ENCODE data around the gene ABCD4. TPM values are rescaled to one million over a fixed set of nuclear protein-coding genes. Genes with fewer than 3 reads are reported as not detected.

ABCD4 gene
- total and polyA plus RNA-seq, 4 donors = 20.4 to 34.4 (median 29.1) TPM

- H3K27me3 ChIP-seq (ENCODE audit: control insufficient read depth in 4 of 4, insufficient read depth in 4 of 4, low read length in 3 of 4) = peaks cover 6 to 27% (median 17%) of the 10 kb centered on the region in 4 donors
- H3K9me3 ChIP-seq (ENCODE audit: control insufficient read depth in 4 of 4, low read length in 3 of 4) = no peaks in the 10 kb centered on the region
- H3K36me3 ChIP-seq (ENCODE audit: control insufficient read depth in 4 of 4, insufficient read depth in 3 of 4, low read depth in 1 of 4, low read length in 3 of 4) = no peaks in the 10 kb centered on the region
- H3K27ac ChIP-seq (ENCODE audit: low read depth in 1 of 2, low read length in 2 of 2) = no peak within 1 kb of the TSS
- H3K4me1 ChIP-seq (ENCODE audit: control insufficient read depth in 4 of 4, insufficient read depth in 4 of 4, low read length in 3 of 4) = peaks cover 11 to 20% (median 14%) of the 10 kb centered on the region in 4 donors
- H3K9ac ChIP-seq (ENCODE audit: low read depth in 1 of 2, low read length in 2 of 2) = no peak within 1 kb of the TSS
- peak within 1 kb of the TSS in 1 of 3 donors; percentile 30 for H3K4me3 ChIP-seq (ENCODE audit: low read depth in 1 of 3, low read length in 3 of 3)
- no peak for TF ChIP-seq YY1 (IDR thresholded peaks at IDR 0.05)
- no peak for TF ChIP-seq RAD21 (IDR thresholded peaks at IDR 0.05)
- WGBS = 12% methylated on average over 40 of the region's 40 CpGs
- no peak for DNase-seq (ENCODE audit: low spot score)
Observed at GRCh38 chr14:74238974-74239847, 63.5 kb downstream of the ABCD4 start, which contains the start of gene VSX2. TSS of gene VSX2 (plus strand) at chr14:74239449. CDS start at chr14:74239562, 113 bp downstream.

DNA sequence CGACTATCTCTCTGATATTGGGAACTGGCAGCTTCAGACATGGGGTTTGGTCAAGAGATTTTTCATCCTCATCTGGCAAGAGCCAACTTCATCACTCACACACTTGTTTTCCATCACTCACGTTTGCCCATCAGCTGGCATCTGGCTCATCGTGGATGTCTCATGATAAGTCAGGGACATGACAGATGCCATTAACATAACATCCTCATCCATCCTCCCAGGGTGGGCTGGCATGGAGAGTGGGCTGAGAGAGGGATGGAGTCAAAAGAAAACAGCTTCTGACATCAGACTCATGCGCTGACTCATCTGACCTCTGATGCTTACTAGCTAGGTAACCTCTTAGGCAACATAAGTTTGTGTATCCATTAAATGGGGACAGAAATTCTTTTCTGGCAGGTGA lies 65.3 kb downstream of the ABCD4 start:
- 77% methylated on average over 4 of the region's 4 CpGs for WGBS
- peaks cover 6 to 15% (median 10%) of the 10 kb centered on the region in 4 donors for H3K27me3 ChIP-seq (ENCODE audit: control insufficient read depth in 4 of 4, insufficient read depth in 4 of 4, low read length in 3 of 4)
- TF ChIP-seq NR2F2 (IDR thresholded peaks at IDR 0.05) = no peak
- TF ChIP-seq EGR1 (IDR thresholded peaks at IDR 0.05; ENCODE audit: low read depth in 2 of 2) = no peak
- TF ChIP-seq REST (IDR thresholded peaks at IDR 0.05) = no peak
- no peak for TF ChIP-seq MAX (IDR thresholded peaks at IDR 0.05)
- TF ChIP-seq YY1 (IDR thresholded peaks at IDR 0.05) = no peak
- no peak for TF ChIP-seq ZBTB33 (IDR thresholded peaks at IDR 0.05)
- no peak for TF ChIP-seq JUND (IDR thresholded peaks at IDR 0.05)
- TF ChIP-seq FOXA2 (IDR thresholded peaks at IDR 0.05) = no peak
- TF ChIP-seq, protein P1, sequence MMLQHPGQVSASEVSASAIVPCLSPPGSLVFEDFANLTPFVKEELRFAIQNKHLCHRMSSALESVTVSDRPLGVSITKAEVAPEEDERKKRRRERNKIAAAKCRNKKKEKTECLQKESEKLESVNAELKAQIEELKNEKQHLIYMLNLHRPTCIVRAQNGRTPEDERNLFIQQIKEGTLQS (IDR thresholded peaks at IDR 0.05) = no peak
- TF ChIP-seq SP1 (IDR thresholded peaks at IDR 0.05) = no peak
- TF ChIP-seq, protein P2, sequence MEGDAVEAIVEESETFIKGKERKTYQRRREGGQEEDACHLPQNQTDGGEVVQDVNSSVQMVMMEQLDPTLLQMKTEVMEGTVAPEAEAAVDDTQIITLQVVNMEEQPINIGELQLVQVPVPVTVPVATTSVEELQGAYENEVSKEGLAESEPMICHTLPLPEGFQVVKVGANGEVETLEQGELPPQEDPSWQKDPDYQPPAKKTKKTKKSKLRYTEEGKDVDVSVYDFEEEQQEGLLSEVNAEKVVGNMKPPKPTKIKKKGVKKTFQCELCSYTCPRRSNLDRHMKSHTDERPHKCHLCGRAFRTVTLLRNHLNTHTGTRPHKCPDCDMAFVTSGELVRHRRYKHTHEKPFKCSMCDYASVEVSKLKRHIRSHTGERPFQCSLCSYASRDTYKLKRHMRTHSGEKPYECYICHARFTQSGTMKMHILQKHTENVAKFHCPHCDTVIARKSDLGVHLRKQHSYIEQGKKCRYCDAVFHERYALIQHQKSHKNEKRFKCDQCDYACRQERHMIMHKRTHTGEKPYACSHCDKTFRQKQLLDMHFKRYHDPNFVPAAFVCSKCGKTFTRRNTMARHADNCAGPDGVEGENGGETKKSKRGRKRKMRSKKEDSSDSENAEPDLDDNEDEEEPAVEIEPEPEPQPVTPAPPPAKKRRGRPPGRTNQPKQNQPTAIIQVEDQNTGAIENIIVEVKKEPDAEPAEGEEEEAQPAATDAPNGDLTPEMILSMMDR (IDR thresholded peaks at IDR 0.05; ENCODE audit: low read depth, low read length, missing input control) = no peak
- TF ChIP-seq FOXA1 (IDR thresholded peaks at IDR 0.05) = no peak
- no peak for TF ChIP-seq HNF4G (IDR thresholded peaks at IDR 0.05)
- no peak for TF ChIP-seq HNF4A (conservative IDR thresholded peaks at IDR 0.05)
- no peak for TF ChIP-seq RAD21 (IDR thresholded peaks at IDR 0.05)
- TF ChIP-seq GABPA (IDR thresholded peaks at IDR 0.05 in 1 of 2, conservative IDR thresholded peaks at IDR 0.05 in 1 of 2) = no peak
- no peak for TF ChIP-seq RXRA (IDR thresholded peaks at IDR 0.05)
- TF ChIP-seq TAF1 (conservative IDR thresholded peaks at IDR 0.05) = no peak
- no peak overlapping the region for H3K9ac ChIP-seq (ENCODE audit: low read depth in 1 of 2, low read length in 2 of 2)
- DNase-seq (ENCODE audit: low spot score) = no peak
- H3K27ac ChIP-seq (ENCODE audit: low read depth in 1 of 2, low read length in 2 of 2) = no peak overlapping the region
- peaks cover 11 to 20% (median 14%) of the 10 kb centered on the region in 4 donors for H3K4me1 ChIP-seq (ENCODE audit: control insufficient read depth in 4 of 4, insufficient read depth in 4 of 4, low read length in 3 of 4)
- H3K9me3 ChIP-seq (ENCODE audit: control insufficient read depth in 4 of 4, low read length in 3 of 4) = no peaks in the 10 kb centered on the region
- no peaks in the 10 kb centered on the region for H3K36me3 ChIP-seq (ENCODE audit: control insufficient read depth in 4 of 4, insufficient read depth in 3 of 4, low read depth in 1 of 4, low read length in 3 of 4)
- no peak overlapping the region for H3K4me3 ChIP-seq (ENCODE audit: low read depth in 1 of 3, low read length in 3 of 3)

Data from liver (tissue), 9 donors.